ENCODE results near the gene PNP.

Gene PNP

DNA sequence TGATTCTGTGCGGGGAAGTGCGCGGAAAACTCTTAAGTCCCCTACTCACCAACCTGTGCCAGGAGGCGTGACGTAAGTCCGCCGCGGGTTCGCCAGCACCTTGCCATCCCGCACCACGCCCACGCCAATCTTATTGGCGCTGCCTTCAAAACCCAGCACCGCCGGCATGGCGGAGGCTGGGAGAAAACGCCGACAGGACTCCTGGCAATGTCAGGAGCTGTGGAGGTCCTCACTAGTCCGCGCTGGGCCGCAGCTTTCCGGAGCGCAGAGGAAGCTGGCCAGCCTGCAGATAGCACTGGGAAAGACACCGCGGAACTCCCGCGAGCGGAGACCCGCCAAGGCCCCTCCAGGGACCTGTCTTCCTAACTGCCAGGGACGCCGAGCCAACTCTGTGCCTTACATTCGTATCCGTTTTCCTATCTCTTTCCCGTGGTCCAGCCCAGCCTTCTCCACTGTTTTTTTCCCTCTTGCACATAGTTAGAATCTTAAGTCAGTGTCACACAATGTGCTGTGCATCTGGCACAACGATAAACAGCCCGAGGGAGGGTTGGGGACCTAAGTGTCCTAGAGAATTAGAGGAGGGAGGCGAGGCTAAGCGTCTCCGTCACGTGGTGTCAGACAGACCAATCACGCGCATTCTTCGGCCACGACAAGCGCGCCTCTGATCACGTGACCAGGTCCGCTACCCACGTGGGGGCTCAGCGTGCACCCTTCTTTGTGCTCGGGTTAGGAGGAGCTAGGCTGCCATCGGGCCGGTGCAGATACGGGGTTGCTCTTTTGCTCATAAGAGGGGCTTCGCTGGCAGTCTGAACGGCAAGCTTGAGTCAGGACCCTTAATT, 14.5 kb upstream of the PNP start, which contains the start of the genes APEX1 and OSGEP:
TSS of gene APEX1 (plus strand) at position 711 of the 839 bp plus-strand sequence. CDS start 420 bp downstream, outside the sequence.
TSS of gene OSGEP (minus strand) at position 297 of the 839 bp plus-strand sequence. CDS start at position 168, 129 bp downstream.
- H3K79me1 ChIP-seq (replicated peaks; ENCODE audit: low read length, poor library complexity, severe bottlenecking) = peaks cover 19% of the 10 kb centered on the region
- H4K91ac ChIP-seq (ENCODE audit: low read length) = peak within 1 kb of the TSS; percentile 76
- H2BK15ac ChIP-seq (ENCODE audit: low read depth, poor library complexity, severe bottlenecking) = peak within 1 kb of the TSS; percentile 86
- H2AK5ac ChIP-seq (ENCODE audit: low read length, severe bottlenecking) = peak within 1 kb of the TSS; percentile 63
- DNase-seq = peak; percentile 99
- WGBS = under 1% methylated on average over 56 of the region's 56 CpGs
- H3K27me3 ChIP-seq (ENCODE audit: control insufficient read depth in 1 of 2, insufficient read depth in 1 of 2, low read length in 2 of 2) = no peaks in the 10 kb centered on the region
- H3K36me3 ChIP-seq (ENCODE audit: control insufficient read depth in 1 of 2, insufficient read depth in 2 of 2, low read depth in 1 of 2, low read length in 2 of 2) = peaks cover 32 to 63% of the 10 kb centered on the region in 2 experiments
- peak within 1 kb of the TSS; percentile 97 for H4K8ac ChIP-seq (ENCODE audit: low read length)
- no peaks in the 10 kb centered on the region for H3K9me3 ChIP-seq (ENCODE audit: control insufficient read depth, low read length)
- H3K9ac ChIP-seq (ENCODE audit: low read length) = peak within 1 kb of the TSS; percentile 94
- H2AFZ ChIP-seq (ENCODE audit: low read depth, low read length) = peak within 1 kb of the TSS; percentile 93
- H3K27ac ChIP-seq (ENCODE audit: low read length, poor library complexity, severe bottlenecking) = peak within 1 kb of the TSS; percentile 100
- peak within 1 kb of the TSS; percentile 70 to 95 for H3K4me3 ChIP-seq (ENCODE audit: insufficient read depth in 1 of 2, low read depth in 1 of 2, low read length in 2 of 2)
- H3K4me2 ChIP-seq (ENCODE audit: low read length, poor library complexity, severe bottlenecking) = peak within 1 kb of the TSS; percentile 79
- H3K4me1 ChIP-seq (ENCODE audit: control insufficient read depth, insufficient read depth, low read depth, low read length) = peaks cover 6% of the 10 kb centered on the region
- no peak within 1 kb of the TSS for H3K23ac ChIP-seq (ENCODE audit: low read length in 2 of 2)
- peak within 1 kb of the TSS; percentile 89 to 93 for H3K4ac ChIP-seq (ENCODE audit: low read depth in 1 of 2, low read length in 2 of 2)
- H3K18ac ChIP-seq (ENCODE audit: low read depth in 1 of 2, low read length in 2 of 2) = peak within 1 kb of the TSS; percentile 94 to 97
- no peak within 1 kb of the TSS for H2BK12ac ChIP-seq (ENCODE audit: low read length in 2 of 2)
- peak within 1 kb of the TSS; percentile 92 for H2BK5ac ChIP-seq (ENCODE audit: low read depth, low read length, poor library complexity, severe bottlenecking)
- H3K14ac ChIP-seq (ENCODE audit: low read length in 2 of 2) = peak within 1 kb of the TSS in 1 of 2 experiments; percentile 45
- H2BK120ac ChIP-seq (ENCODE audit: low read depth, low read length) = peak within 1 kb of the TSS; percentile 58

DNA sequence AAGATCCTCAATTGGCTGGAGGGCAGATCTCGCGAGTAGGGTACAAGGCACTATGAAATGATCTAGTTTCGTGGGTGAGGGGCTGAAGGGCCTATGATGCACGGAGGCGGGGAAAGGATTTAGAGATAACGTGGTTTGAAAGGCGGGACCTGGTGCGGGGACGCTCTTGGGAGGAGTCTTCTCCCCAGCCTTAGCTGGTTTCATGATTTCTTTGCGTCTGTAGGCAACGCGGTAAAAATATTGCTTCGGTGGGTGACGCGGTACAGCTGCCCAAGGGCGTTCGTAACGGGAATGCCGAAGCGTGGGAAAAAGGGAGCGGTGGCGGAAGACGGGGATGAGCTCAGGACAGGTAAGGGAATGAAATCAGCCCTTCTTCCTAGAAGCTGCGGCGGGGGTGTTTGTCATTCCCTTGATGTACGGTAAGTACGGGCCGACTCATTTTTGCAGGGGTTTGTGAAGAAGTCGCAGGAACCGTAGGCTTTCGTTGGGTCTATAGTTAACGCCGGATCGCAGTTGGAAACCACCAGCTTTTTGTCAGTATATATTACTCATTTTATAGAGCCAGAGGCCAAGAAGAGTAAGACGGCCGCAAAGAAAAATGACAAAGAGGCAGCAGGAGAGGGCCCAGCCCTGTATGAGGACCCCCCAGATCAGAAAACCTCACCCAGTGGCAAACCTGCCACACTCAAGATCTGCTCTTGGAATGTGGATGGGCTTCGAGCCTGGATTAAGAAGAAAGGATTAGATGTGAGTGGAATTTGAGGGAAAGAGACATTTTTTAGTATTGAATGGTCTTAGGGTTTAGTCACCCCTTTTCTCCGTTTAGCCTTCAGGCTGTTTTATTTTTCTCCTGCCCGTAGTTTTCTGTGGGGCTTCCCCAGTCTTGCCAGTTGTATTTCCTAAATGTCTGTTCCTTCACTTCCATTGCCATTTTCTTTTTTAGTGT, 13.6 kb upstream of the PNP start:
- peak overlapping the region; percentile 100 for H3K27ac ChIP-seq (ENCODE audit: low read length, poor library complexity, severe bottlenecking)
- H3K36me3 ChIP-seq (ENCODE audit: control insufficient read depth in 1 of 2, insufficient read depth in 2 of 2, low read depth in 1 of 2, low read length in 2 of 2) = peaks cover 31 to 59% of the 10 kb centered on the region in 2 experiments
- peak overlapping the region; percentile 93 for H2AFZ ChIP-seq (ENCODE audit: low read depth, low read length)
- H2BK15ac ChIP-seq (ENCODE audit: low read depth, poor library complexity, severe bottlenecking) = no peak overlapping the region
- H2AK5ac ChIP-seq (ENCODE audit: low read length, severe bottlenecking) = peak overlapping the region; percentile 63
- WGBS = 2% methylated on average over 33 of the region's 39 CpGs
- peak overlapping the region; percentile 65 to 95 for H3K4me3 ChIP-seq (ENCODE audit: insufficient read depth in 1 of 2, low read depth in 1 of 2, low read length in 2 of 2)
- peak; percentile 97 for DNase-seq
- H2BK5ac ChIP-seq (ENCODE audit: low read depth, low read length, poor library complexity, severe bottlenecking) = peak overlapping the region; percentile 92
- peak overlapping the region; percentile 59 to 69 for H3K4ac ChIP-seq (ENCODE audit: low read depth in 1 of 2, low read length in 2 of 2)
- H3K14ac ChIP-seq (ENCODE audit: low read length in 2 of 2) = no peak overlapping the region
- peaks cover 9% of the 10 kb centered on the region for H3K4me1 ChIP-seq (ENCODE audit: control insufficient read depth, insufficient read depth, low read depth, low read length)
- peak overlapping the region; percentile 56 for H4K91ac ChIP-seq (ENCODE audit: low read length)
- no peak overlapping the region for H3K23ac ChIP-seq (ENCODE audit: low read length in 2 of 2)
- no peaks in the 10 kb centered on the region for H3K9me3 ChIP-seq (ENCODE audit: control insufficient read depth, low read length)
- H4K8ac ChIP-seq (ENCODE audit: low read length) = peak overlapping the region; percentile 97
- peaks cover 17% of the 10 kb centered on the region for H3K79me1 ChIP-seq (replicated peaks; ENCODE audit: low read length, poor library complexity, severe bottlenecking)
- H2BK120ac ChIP-seq (ENCODE audit: low read depth, low read length) = no peak overlapping the region
- no peak overlapping the region for H2BK12ac ChIP-seq (ENCODE audit: low read length in 2 of 2)
- no peaks in the 10 kb centered on the region for H3K27me3 ChIP-seq (ENCODE audit: control insufficient read depth in 1 of 2, insufficient read depth in 1 of 2, low read length in 2 of 2)
- H3K4me2 ChIP-seq (ENCODE audit: low read length, poor library complexity, severe bottlenecking) = peak overlapping the region; percentile 79
- H3K9ac ChIP-seq (ENCODE audit: low read length) = peak overlapping the region; percentile 94
- peak overlapping the region; percentile 91 to 97 for H3K18ac ChIP-seq (ENCODE audit: low read depth in 1 of 2, low read length in 2 of 2)

DNA sequence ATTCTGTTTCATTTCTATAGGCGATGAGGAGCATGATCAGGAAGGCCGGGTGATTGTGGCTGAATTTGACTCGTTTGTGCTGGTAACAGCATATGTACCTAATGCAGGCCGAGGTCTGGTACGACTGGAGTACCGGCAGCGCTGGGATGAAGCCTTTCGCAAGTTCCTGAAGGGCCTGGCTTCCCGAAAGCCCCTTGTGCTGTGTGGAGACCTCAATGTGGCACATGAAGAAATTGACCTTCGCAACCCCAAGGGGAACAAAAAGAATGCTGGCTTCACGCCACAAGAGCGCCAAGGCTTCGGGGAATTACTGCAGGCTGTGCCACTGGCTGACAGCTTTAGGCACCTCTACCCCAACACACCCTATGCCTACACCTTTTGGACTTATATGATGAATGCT, 12.2 kb upstream of the PNP start:
- Histone ChIP-seq H3K4me2 (ENCODE audit: low read length, poor library complexity, severe bottlenecking) (no peak overlapping the region), H3K27me3 (ENCODE audit: control insufficient read depth in 1 of 2, insufficient read depth in 1 of 2, low read length in 2 of 2) (no peaks in the 10 kb centered on the region), H2AK5ac (ENCODE audit: low read length, severe bottlenecking) (no peak overlapping the region), H3K14ac (ENCODE audit: low read length in 2 of 2) (no peak overlapping the region), H3K9me3 (ENCODE audit: control insufficient read depth, low read length) (no peaks in the 10 kb centered on the region), H4K91ac (ENCODE audit: low read length) (no peak overlapping the region), H2BK15ac (ENCODE audit: low read depth, poor library complexity, severe bottlenecking) (no peak overlapping the region), H3K36me3 (ENCODE audit: control insufficient read depth in 1 of 2, insufficient read depth in 2 of 2, low read depth in 1 of 2, low read length in 2 of 2) (peaks cover 28 to 48% of the 10 kb centered on the region in 2 experiments), H3K18ac (ENCODE audit: low read depth in 1 of 2, low read length in 2 of 2) (no peak overlapping the region), H2AFZ (ENCODE audit: low read depth, low read length) (no peak overlapping the region), H3K9ac (ENCODE audit: low read length) (peak overlapping the region; percentile 94), H2BK5ac (ENCODE audit: low read depth, low read length, poor library complexity, severe bottlenecking) (no peak overlapping the region), H3K4me3 (ENCODE audit: insufficient read depth in 1 of 2, low read depth in 1 of 2, low read length in 2 of 2) (peak overlapping the region in 1 of 2 experiments; percentile 95), H2BK12ac (ENCODE audit: low read length in 2 of 2) (no peak overlapping the region), H2BK120ac (ENCODE audit: low read depth, low read length) (no peak overlapping the region), H3K4ac (ENCODE audit: low read depth in 1 of 2, low read length in 2 of 2) (no peak overlapping the region), H3K79me1 (replicated peaks; ENCODE audit: low read length, poor library complexity, severe bottlenecking) (peaks cover 12% of the 10 kb centered on the region), H3K27ac (ENCODE audit: low read length, poor library complexity, severe bottlenecking) (no peak overlapping the region), H4K8ac (ENCODE audit: low read length) (no peak overlapping the region), H3K23ac (ENCODE audit: low read length in 2 of 2) (no peak overlapping the region), H3K4me1 (ENCODE audit: control insufficient read depth, insufficient read depth, low read depth, low read length) (peaks cover 11% of the 10 kb centered on the region)
- no peak for DNase-seq
- 95% methylated on average over 13 of the region's 13 CpGs for WGBS
